Left lung (tissue), 10 donors: Measurements from ENCODE around the gene PDCD11. TPM values are rescaled to one million over a fixed set of nuclear protein-coding genes. Genes with fewer than 3 reads are reported as not detected.
A peak's percentile ranks its signal among the peaks of the same experiment; 100 is the strongest.

ENCODE experiments used
- ATAC-seq: fragments of 200-7000 bp; cut with Tn5 transposase; one replicate; pipeline ENCODE4 v1.9.1; 2020; ENCODE audit warnings: moderate library complexity
- DNase-seq, 4 donors: peaks; one replicate each; pipeline ENCODE4 v3.0.0-alpha.2; 2013 to 2020
- H3K27ac ChIP-seq, 2 donors: fragments of 200-600 bp; sonication (generic) in 1 of 2; one replicate each; pipeline versions ENCODE4 v1.5.0 to v1.8.0; 2020 to 2021
- H3K27me3 ChIP-seq, 2 donors: fragments of 200-600 bp; sonication (generic) in 1 of 2; one replicate each; pipeline versions ENCODE4 v1.5.0 to v1.8.0; 2020 to 2021
- H3K36me3 ChIP-seq, 2 donors: fragments of 200-600 bp; sonication (generic) in 1 of 2; one replicate each; pipeline versions ENCODE4 v1.5.0 to v1.8.0; 2020 to 2021
- H3K4me1 ChIP-seq, 2 donors: fragments of 200-600 bp; one replicate each; pipeline ENCODE4 v1.8.0; 2021
- H3K4me3 ChIP-seq, 2 donors: fragments of 200-600 bp; sonication (generic) in 1 of 2; one replicate each; pipeline versions ENCODE4 v1.5.0 to v1.8.0; 2020 to 2021; ENCODE audit warnings: mild to moderate bottlenecking in 1 of 2
- H3K9me3 ChIP-seq, 2 donors: fragments of 200-600 bp; sonication (generic) in 1 of 2; one replicate each; pipeline versions ENCODE4 v1.5.0 to v1.8.0; 2020 to 2021
- intact Hi-C, 2 donors: fragments of 100-400 bp; cut with DNase I; formaldehyde crosslinking; loops; one replicate each; pipeline versions ENCODE4 v1.11.2 to v1.14.2; 2022
- polyA plus RNA-seq, 6 donors: library from polyadenylated mRNA; unstranded; fragments of 120-200 nt; gene quantifications; one replicate each; pipeline ENCODE4 v1.2.1, GENCODE V29; 2013; ENCODE audit not compliant: insufficient read length in 6 of 6
- total RNA-seq, 2 donors: library from RNA; stranded (reverse); fragmentation: NEBNext Ultra II Directional; extraction: Animal tissue kit (Norgen Biotek cat#: 25700); gene quantifications; one replicate each; pipeline ENCODE4 v1.2.1, GENCODE V29; 2021
- TF ChIP-seq, protein P1 (sequence below), 2 donors: fragments of 200-600 bp; sonication (generic) in 1 of 2; IDR thresholded peaks; one replicate each; pipeline versions ENCODE4 v1.5.0 to v1.8.0; 2021; ENCODE audit warnings: antibody characterized with exemption in 2 of 2
- donor health status: DM: no; HTN: yes; CAD: no.
- donor health status: DM: no; HTN: no; CAD: no.

The PDCD11 gene
- total and polyA plus RNA-seq, 8 donors: 20.1 to 42.4 (median 39.0) TPM

DNA sequence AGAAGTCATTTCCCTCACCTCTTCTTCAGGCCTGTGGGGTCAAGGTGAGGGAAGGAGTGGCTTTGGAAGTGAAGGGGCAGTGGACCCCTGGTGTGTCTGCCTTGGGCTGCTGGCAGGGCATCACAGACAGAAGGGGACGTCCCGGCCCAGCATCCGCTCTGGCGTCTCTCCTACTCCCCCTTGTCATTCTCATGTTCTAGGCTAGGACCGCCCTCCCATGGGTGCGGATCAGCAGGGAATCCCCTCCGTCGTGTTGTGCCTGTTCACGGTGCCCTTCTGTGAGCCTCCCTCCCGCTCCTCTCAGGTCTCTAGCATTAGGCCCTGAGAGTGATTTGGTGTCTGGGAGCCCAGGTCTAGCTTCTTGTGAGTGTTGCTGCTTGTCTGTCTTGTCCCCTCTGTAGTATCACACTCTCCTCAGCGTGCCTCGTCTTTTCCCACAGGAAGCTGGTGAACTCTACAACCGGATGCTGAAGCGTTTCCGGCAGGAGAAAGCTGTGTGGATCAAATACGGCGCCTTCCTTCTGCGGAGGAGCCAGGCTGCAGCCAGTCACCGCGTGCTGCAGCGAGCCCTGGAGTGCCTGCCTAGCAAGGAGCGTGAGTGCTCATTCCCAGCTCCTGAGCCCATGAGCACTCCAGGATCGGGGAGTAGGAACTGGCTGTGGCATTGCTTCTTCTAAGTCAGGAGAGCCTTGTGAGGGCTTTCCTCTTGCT is 47.2 kb downstream of the PDCD11 start:
- no peaks in the 10 kb centered on the region for H3K27me3 ChIP-seq
- ATAC-seq (no peak), DNase-seq (peak in 1 of 4 donors; percentile 60)
- H3K27ac ChIP-seq: no peak overlapping the region
- H3K4me1 ChIP-seq: peaks cover 10 to 52% of the 10 kb centered on the region in 2 donors
- intact Hi-C loops: no loop called here
- TF ChIP-seq, protein P1, sequence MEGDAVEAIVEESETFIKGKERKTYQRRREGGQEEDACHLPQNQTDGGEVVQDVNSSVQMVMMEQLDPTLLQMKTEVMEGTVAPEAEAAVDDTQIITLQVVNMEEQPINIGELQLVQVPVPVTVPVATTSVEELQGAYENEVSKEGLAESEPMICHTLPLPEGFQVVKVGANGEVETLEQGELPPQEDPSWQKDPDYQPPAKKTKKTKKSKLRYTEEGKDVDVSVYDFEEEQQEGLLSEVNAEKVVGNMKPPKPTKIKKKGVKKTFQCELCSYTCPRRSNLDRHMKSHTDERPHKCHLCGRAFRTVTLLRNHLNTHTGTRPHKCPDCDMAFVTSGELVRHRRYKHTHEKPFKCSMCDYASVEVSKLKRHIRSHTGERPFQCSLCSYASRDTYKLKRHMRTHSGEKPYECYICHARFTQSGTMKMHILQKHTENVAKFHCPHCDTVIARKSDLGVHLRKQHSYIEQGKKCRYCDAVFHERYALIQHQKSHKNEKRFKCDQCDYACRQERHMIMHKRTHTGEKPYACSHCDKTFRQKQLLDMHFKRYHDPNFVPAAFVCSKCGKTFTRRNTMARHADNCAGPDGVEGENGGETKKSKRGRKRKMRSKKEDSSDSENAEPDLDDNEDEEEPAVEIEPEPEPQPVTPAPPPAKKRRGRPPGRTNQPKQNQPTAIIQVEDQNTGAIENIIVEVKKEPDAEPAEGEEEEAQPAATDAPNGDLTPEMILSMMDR (IDR thresholded peaks at IDR 0.05): no peak
- no peaks in the 10 kb centered on the region for H3K9me3 ChIP-seq
- H3K4me3 ChIP-seq: no peak overlapping the region
- H3K36me3 ChIP-seq: peaks cover 0 to 99% of the 10 kb centered on the region in 2 donors

DNA sequence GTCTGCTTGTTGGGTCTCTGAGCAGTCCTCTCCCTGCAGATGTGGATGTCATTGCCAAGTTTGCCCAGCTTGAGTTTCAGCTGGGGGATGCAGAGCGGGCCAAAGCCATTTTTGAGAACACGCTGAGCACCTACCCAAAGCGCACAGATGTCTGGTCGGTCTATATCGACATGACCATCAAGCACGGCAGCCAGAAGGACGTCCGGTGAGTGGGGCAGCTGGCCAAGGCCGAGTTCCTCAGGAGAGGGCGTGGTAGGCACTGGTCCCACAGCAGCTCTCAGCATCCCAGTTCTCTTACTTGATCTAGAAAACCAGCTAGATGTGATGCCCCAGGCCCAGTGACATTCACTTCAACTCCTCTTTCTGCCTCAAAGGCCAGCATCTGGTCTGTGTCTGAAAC is 48.1 kb downstream of the PDCD11 start:
- no peak overlapping the region for H3K27ac ChIP-seq
- ATAC-seq: no peak
- DNase-seq: peak in 1 of 4 donors; percentile 58
- intact Hi-C loops: no loop called here
- H3K4me1 ChIP-seq: peaks cover 19 to 60% of the 10 kb centered on the region in 2 donors
- TF ChIP-seq, protein P1 (IDR thresholded peaks at IDR 0.05): no peak
- H3K27me3 ChIP-seq: no peaks in the 10 kb centered on the region
- no peaks in the 10 kb centered on the region for H3K9me3 ChIP-seq
- H3K36me3 ChIP-seq: peaks cover 0 to 98% of the 10 kb centered on the region in 2 donors
- no peak overlapping the region for H3K4me3 ChIP-seq

DNA sequence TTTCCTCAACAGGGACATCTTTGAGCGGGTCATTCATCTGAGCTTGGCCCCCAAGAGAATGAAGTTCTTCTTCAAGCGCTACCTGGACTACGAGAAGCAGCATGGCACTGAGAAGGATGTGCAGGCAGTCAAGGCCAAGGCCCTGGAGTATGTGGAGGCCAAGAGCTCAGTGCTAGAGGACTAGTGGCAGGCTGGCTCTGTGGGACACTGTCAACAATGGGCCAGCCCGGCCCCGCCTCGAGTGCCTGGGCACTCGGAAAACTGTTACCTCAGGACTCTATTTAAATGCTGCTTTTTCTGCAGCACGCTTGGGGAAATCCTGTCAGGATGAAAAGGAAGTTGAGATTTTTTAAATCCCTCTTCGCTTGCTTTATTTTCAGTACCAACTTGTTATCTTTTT is 48.9 kb downstream of the PDCD11 start:
- DNase-seq (peak in 1 of 4 donors; percentile 55), ATAC-seq (no peak)
- peaks cover 0 to 98% of the 10 kb centered on the region in 2 donors for H3K36me3 ChIP-seq
- H3K27ac ChIP-seq: peak overlapping the region in 1 of 2 donors; percentile 63
- H3K4me3 ChIP-seq: no peak overlapping the region
- TF ChIP-seq, protein P1 (IDR thresholded peaks at IDR 0.05): no peak
- H3K27me3 ChIP-seq: no peaks in the 10 kb centered on the region
- H3K4me1 ChIP-seq: peaks cover 27 to 69% of the 10 kb centered on the region in 2 donors
- intact Hi-C loops: no loop called here
- no peaks in the 10 kb centered on the region for H3K9me3 ChIP-seq

DNA sequence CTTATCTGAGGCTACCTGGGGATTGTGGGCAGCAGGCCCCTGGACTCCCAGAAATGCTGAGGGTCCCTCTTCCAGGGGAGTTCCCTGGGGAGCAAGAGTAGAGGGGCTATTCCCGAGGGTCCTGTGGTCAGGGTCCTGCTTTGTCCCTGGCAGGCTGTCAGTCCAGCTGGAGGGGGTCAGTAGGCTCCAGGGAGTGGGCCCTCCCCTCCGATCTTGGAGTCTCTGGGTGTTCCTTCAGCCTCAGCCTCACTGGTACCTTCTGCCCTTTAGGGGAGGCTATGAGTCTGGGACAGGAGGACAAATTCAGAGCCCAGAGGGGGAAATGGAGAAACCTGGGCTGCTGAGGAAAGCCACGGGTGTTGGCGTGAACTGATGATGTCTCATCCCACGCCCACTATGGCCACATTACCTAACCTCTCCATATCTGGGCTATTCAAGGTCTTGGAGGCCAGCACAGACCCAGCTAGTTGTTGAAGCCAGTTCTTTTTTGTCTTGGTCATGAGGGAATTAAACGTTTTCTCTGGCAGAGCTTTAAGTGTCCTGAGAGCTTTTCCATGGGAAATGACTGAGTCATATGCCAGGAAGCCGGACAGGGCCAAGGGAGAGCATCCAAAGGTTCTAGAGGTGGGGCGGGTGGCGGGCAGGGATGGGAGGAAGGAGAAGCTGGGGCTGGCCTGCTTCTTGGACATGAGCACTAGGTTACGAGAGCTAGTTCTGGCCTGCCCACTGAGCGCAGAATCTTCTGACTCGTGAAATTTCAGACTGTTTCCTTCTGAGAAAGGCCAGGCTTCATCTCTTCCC is 49.5 kb downstream of the PDCD11 start:
- intact Hi-C loops: no loop called here
- H3K4me3 ChIP-seq: no peak overlapping the region
- peaks cover 0 to 94% of the 10 kb centered on the region in 2 donors for H3K36me3 ChIP-seq
- peaks cover 31 to 75% of the 10 kb centered on the region in 2 donors for H3K4me1 ChIP-seq
- ATAC-seq (peak; percentile 39), DNase-seq (peak in 1 of 4 donors; percentile 51)
- H3K27me3 ChIP-seq: no peaks in the 10 kb centered on the region
- no peaks in the 10 kb centered on the region for H3K9me3 ChIP-seq
- H3K27ac ChIP-seq: peak overlapping the region; percentile 10 to 63
- TF ChIP-seq, protein P1 (IDR thresholded peaks at IDR 0.05): no peak

DNA sequence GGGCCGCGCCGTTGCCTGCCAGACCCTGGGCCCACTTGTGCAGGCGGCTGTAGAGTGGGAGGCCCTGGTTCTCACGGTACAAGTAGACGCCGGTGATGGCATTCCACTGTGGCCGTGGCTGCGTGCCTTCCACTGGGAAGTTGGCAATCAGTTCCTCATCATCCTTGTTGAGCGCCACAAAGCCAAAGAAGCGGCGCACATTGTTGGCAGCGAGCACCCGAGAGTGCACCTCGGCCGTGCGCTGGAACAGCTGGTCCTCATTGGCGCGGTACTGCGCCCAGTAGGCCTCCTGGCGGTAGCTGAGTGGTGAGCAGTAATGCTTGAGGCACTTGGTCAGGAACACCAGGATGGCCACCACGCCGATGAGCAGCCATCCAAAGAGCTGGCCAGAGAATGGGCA is 50.8 kb downstream of the PDCD11 start:
- intact Hi-C loops: no loop called here
- Histone ChIP-seq H3K4me3 (no peak overlapping the region), H3K36me3 (peaks cover 0 to 81% of the 10 kb centered on the region in 2 donors), H3K9me3 (no peaks in the 10 kb centered on the region), H3K4me1 (peaks cover 31 to 75% of the 10 kb centered on the region in 2 donors), H3K27me3 (peaks cover 0 to 7% of the 10 kb centered on the region in 2 donors), H3K27ac (no peak overlapping the region)
- peak in 1 of 4 donors; percentile 68 for DNase-seq
- ATAC-seq: no peak
- TF ChIP-seq, protein P1 (IDR thresholded peaks at IDR 0.05): no peak
